Fibroblast of lung (primary cell): ENCODE results near the gene CABP1. TPM values are rescaled to one million over a fixed set of nuclear protein-coding genes. Genes with fewer than 3 reads are reported as not detected.

Experiments
- DNase-seq, 2 donors: peaks; one replicate each; pipeline versions ENCODE4 v3.0.0 to v3.0.0-alpha.2; 2010; ENCODE audit warnings: low read depth in 2 of 2
- H2AFZ ChIP-seq: 2 replicates; pipeline ENCODE4 v1.5.1; 2012; ENCODE audit warnings: low read length, control low read depth, inconsistent platforms
- H3K27ac ChIP-seq: 2 replicates; pipeline ENCODE4 v1.5.1; 2011; ENCODE audit warnings: low read length, control low read depth; ENCODE audit not compliant: insufficient read depth
- H3K27me3 ChIP-seq: 2 replicates; pipeline ENCODE4 v1.5.1; 2011; ENCODE audit warnings: mild to moderate bottlenecking, low read length; ENCODE audit not compliant: control insufficient read depth, insufficient read depth
- H3K36me3 ChIP-seq: 2 replicates; pipeline ENCODE4 v1.5.1; 2011; ENCODE audit warnings: low read length; ENCODE audit not compliant: control insufficient read depth, insufficient read depth
- H3K4me1 ChIP-seq: 2 replicates; pipeline ENCODE4 v1.5.1; 2011; ENCODE audit warnings: low read length; ENCODE audit not compliant: control insufficient read depth, insufficient read depth; ENCODE audit errors: extremely low read depth
- H3K4me2 ChIP-seq: 2 replicates; pipeline ENCODE4 v1.5.1; 2011; ENCODE audit warnings: low read length, control low read depth; ENCODE audit not compliant: insufficient read depth; ENCODE audit errors: extremely low read depth
- H3K4me3 ChIP-seq, 4 experiments: fragments of 200-600 bp in 1 of 4; sonication (generic) in 1 of 4; replicated peaks in 1 of 4; 2 replicates each; pipeline ENCODE4 v1.5.1; 2011 to 2016; ENCODE audit warnings: low read length in 4 of 4, low read depth in 3 of 4, mild to moderate bottlenecking in 3 of 4, control low read depth in 2 of 4, inconsistent platforms in 1 of 4, mixed read lengths in 1 of 4; ENCODE audit not compliant: insufficient read depth in 1 of 4; ENCODE audit errors: control extremely low read depth in 1 of 4
- H3K79me2 ChIP-seq: 2 replicates; pipeline ENCODE4 v1.5.1; 2012; ENCODE audit warnings: mild to moderate bottlenecking, low read length, inconsistent platforms; ENCODE audit not compliant: control insufficient read depth, insufficient read depth
- H3K9ac ChIP-seq: 2 replicates; pipeline ENCODE4 v1.5.1; 2011; ENCODE audit warnings: mild to moderate bottlenecking, low read length, control low read depth; ENCODE audit not compliant: insufficient read depth
- H3K9me3 ChIP-seq: 2 replicates; pipeline ENCODE4 v1.5.1; 2012; ENCODE audit warnings: low read depth, low read length; ENCODE audit not compliant: control insufficient read depth, insufficient read depth
- H4K20me1 ChIP-seq: 2 replicates; pipeline ENCODE4 v1.5.1; 2011; ENCODE audit warnings: low read length; ENCODE audit not compliant: control insufficient read depth, insufficient read depth; ENCODE audit errors: extremely low read depth
- EZH2 ChIP-seq: IDR thresholded peaks from 2 replicates; pipeline ENCODE4 v1.5.1; 2012; ENCODE audit warnings: low read length, control low read depth, mild to moderate bottlenecking; ENCODE audit errors: missing control alignments
- polyA plus RNA-seq, 2 donors: library from polyadenylated mRNA; depleted of rRNA in 1 of 2; stranded (reverse) in 1 of 2; unstranded in 1 of 2; fragments of >200 nt; gene quantifications; 2 replicates each; pipeline ENCODE4 v1.2.1, GENCODE V29; 2011 to 2012; ENCODE audit warnings: missing spikeins in 1 of 2
- total RNA-seq: library from RNA; depleted of rRNA; stranded (reverse); fragments of >200 nt; gene quantifications from 2 replicates; pipeline ENCODE4 v1.2.1, GENCODE V29; 2014
- TF ChIP-seq, protein P1 (sequence below), 2 donors: IDR thresholded peaks in 1 of 2; conservative IDR thresholded peaks in 1 of 2; 1 replicate in 1 of 2; 2 replicates in 1 of 2; pipeline ENCODE4 v1.5.1; 2011 to 2012; ENCODE audit warnings: low read length in 2 of 2, control low read depth in 1 of 2, inconsistent platforms in 1 of 2, low read depth in 1 of 2, mild to moderate bottlenecking in 1 of 2

The CABP1 gene
- total and polyA plus RNA-seq, 2 donors (not counting 1 experiment from before 2014, with no cell fraction given) = 0.36 TPM; not detected in 1

DNA sequence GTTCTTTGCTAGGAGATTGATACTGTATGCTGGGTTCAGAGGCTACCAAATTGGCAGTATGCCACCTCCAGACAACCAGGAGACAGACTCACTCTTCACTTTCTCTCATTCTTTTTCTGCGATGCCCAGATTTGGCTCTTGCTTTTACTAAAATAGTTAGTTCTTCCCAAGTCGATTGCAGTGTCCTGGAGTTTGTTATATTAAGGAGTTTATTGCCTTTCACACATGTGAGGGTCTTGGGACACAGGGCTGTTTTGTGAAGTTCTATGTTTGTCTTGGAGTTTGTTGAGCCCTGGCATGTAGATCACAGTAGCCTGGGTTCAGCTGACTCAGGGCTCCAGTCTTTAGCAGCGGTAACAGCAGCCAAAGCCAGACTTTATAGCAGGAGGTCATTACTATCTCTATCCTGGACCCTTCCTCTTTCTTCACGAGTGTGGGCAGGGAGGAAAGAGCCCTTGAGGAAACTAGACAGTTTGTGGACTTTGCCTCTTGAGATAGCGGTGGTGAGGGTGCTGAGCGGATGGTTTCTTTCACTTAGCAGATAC is 48.2 kb downstream of the CABP1 start:
- Histone ChIP-seq H3K4me3 (peak overlapping the region; percentile 68 to 90 (median 77)), H2AFZ (no peak overlapping the region), H3K27me3 (no peaks in the 10 kb centered on the region), H3K27ac (no peak overlapping the region), H3K9me3 (no peaks in the 10 kb centered on the region), H3K9ac (peak overlapping the region; percentile 32), H3K36me3 (no peaks in the 10 kb centered on the region), H3K4me1 (peaks cover 8% of the 10 kb centered on the region), H3K4me2 (peak overlapping the region; percentile 89), H3K79me2 (peaks cover 56% of the 10 kb centered on the region), H4K20me1 (no peaks in the 10 kb centered on the region)
- no peak for TF ChIP-seq EZH2
- TF ChIP-seq, protein P1, sequence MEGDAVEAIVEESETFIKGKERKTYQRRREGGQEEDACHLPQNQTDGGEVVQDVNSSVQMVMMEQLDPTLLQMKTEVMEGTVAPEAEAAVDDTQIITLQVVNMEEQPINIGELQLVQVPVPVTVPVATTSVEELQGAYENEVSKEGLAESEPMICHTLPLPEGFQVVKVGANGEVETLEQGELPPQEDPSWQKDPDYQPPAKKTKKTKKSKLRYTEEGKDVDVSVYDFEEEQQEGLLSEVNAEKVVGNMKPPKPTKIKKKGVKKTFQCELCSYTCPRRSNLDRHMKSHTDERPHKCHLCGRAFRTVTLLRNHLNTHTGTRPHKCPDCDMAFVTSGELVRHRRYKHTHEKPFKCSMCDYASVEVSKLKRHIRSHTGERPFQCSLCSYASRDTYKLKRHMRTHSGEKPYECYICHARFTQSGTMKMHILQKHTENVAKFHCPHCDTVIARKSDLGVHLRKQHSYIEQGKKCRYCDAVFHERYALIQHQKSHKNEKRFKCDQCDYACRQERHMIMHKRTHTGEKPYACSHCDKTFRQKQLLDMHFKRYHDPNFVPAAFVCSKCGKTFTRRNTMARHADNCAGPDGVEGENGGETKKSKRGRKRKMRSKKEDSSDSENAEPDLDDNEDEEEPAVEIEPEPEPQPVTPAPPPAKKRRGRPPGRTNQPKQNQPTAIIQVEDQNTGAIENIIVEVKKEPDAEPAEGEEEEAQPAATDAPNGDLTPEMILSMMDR (conservative IDR thresholded peaks at IDR 0.05 in 1 of 2, IDR thresholded peaks at IDR 0.05 in 1 of 2; ENCODE audit: low read depth in 1 of 2, low read length in 2 of 2) = no peak
- DNase-seq = peak; percentile 33 to 39

DNA sequence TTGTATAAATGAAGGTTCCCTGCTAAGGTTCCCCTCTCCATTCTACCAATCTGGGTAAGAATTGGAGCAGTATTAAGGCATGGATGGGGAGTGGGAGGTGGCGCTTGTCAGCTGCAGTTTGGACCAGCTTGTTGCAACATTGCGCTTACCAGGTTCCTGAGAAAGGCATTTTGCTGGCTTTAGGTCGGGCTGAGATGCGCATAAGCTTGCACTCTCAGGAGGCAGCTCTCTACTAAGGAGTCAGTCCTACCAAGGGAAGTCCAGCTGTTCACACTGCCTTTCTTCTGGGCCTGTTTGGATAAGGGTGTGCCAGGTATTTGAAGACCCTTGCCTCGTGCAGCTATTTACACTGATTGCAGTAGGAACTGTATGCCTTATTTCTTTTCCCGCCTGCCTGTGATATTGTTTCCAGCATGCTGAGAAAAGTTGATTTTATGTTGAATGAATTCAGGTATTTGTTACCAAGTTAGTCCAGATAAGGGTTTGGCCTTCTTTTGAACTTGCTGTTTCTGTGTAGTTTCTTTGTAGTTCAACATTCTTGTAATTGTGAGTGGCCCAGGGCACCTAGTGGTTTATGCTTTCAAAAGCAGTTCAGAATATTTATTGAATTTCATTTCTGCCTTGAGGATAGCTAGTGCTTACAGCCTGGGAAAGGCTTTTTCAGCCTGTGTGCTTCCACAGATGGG is 49.1 kb downstream of the CABP1 start:
- Histone ChIP-seq H3K9me3 (no peaks in the 10 kb centered on the region), H3K9ac (no peak overlapping the region), H3K79me2 (peaks cover 56% of the 10 kb centered on the region), H3K27ac (no peak overlapping the region), H4K20me1 (no peaks in the 10 kb centered on the region), H3K4me3 (peak overlapping the region; percentile 68 to 90 (median 77)), H3K4me1 (peaks cover 8% of the 10 kb centered on the region), H2AFZ (no peak overlapping the region), H3K27me3 (no peaks in the 10 kb centered on the region), H3K4me2 (peak overlapping the region; percentile 89), H3K36me3 (no peaks in the 10 kb centered on the region)
- TF ChIP-seq, protein P1 (conservative IDR thresholded peaks at IDR 0.05 in 1 of 2, IDR thresholded peaks at IDR 0.05 in 1 of 2; ENCODE audit: low read depth in 1 of 2, low read length in 2 of 2) = no peak
- TF ChIP-seq EZH2 = no peak
- peak in 1 of 2 donors; percentile 24 for DNase-seq

DNA sequence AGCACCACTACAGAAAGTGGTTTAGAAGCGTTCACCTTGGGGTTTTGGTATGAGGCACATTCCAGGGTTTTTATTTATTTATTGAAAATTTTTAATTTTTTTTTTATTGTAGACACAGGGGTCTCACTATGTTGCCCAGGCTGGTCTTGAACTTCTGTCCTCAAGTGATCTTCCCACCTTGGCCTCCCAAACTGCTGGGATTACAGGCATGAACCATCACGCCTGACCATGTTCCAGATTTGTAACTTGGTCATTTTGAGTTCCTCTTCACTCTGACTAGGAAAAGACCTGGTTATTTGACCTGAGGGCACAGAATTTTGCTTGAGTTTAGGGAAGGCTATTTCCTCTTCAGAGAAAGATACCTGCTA is 49.6 kb downstream of the CABP1 start:
- Histone ChIP-seq H3K4me3 (no peak overlapping the region), H3K27ac (no peak overlapping the region), H3K36me3 (no peaks in the 10 kb centered on the region), H3K9ac (no peak overlapping the region), H3K4me2 (no peak overlapping the region), H3K4me1 (peaks cover 8% of the 10 kb centered on the region), H3K79me2 (peaks cover 56% of the 10 kb centered on the region), H3K27me3 (no peaks in the 10 kb centered on the region), H2AFZ (no peak overlapping the region), H3K9me3 (no peaks in the 10 kb centered on the region), H4K20me1 (no peaks in the 10 kb centered on the region)
- TF ChIP-seq, protein P1 (conservative IDR thresholded peaks at IDR 0.05 in 1 of 2, IDR thresholded peaks at IDR 0.05 in 1 of 2; ENCODE audit: low read depth in 1 of 2, low read length in 2 of 2) = no peak
- TF ChIP-seq EZH2 = no peak
- DNase-seq = no peak
